ENCODE measurements around the gene AGPAT4. TPM values are rescaled to one million over a fixed set of nuclear protein-coding genes. Genes with fewer than 3 reads are reported as not detected.
"Not testable (repeated sequence)": the region's sequence is repeated elsewhere in the genome, so short reads cannot be mapped to it uniquely, and the experiment has no call there.

AGPAT4 gene
- polyA plus RNA-seq, 3 donors from 2014 or later: 14.4 to 16.6 (median 14.8) TPM

GRCh38 chr6:161195386-161195785 is 78.5 kb downstream of the AGPAT4 start:
- peaks cover 18 to 22% (median 21%) of the 10 kb centered on the region in 3 donors for H3K36me3 Mint-ChIP-seq
- H3K27ac Mint-ChIP-seq: no peak overlapping the region
- H3K4me3 Mint-ChIP-seq: no peak overlapping the region
- no peak for DNase-seq
- peaks cover 0 to 11% (median 2%) of the 10 kb centered on the region in 6 donors for H3K9me3 Mint-ChIP-seq
- peaks cover 6 to 8% of the 10 kb centered on the region in 2 donors for H3K4me1 Mint-ChIP-seq
- peaks cover 0 to 2% (median 0%) of the 10 kb centered on the region in 3 donors for H3K27me3 Mint-ChIP-seq (ENCODE audit: low read depth in 3 of 3)

DNA sequence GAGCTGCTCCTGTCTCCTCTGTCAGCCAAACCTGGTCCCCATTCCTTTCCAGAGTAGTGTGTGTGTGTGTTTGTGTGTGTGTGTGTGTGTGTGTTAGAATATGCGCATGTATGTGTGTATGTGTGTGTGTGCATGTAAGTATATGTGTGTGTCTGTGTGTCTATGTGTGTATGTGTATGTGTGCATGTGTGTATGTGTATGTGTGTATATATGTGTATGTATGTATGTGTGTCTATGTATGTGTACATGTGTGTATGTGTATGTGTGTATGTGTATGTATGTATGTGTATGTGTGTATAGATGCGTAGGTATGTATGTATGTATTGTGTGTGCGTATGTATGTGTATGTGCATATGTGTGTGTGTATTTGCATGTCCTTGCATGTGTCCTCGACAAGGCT is 79.5 kb downstream of the AGPAT4 start:
- Mint-ChIP-seq H3K9me3 (peaks cover 0 to 11% (median 2%) of the 10 kb centered on the region in 6 donors), H3K27me3 (ENCODE audit: low read depth in 3 of 3) (peaks cover 0 to 2% (median 0%) of the 10 kb centered on the region in 3 donors), H3K27ac (peak overlapping the region in 1 of 6 donors; percentile 9), H3K4me3 (no peak overlapping the region), H3K4me1 (peaks cover 6 to 7% of the 10 kb centered on the region in 2 donors), H3K36me3 (peaks cover 16 to 29% (median 18%) of the 10 kb centered on the region in 3 donors)
- no peak for DNase-seq

DNA sequence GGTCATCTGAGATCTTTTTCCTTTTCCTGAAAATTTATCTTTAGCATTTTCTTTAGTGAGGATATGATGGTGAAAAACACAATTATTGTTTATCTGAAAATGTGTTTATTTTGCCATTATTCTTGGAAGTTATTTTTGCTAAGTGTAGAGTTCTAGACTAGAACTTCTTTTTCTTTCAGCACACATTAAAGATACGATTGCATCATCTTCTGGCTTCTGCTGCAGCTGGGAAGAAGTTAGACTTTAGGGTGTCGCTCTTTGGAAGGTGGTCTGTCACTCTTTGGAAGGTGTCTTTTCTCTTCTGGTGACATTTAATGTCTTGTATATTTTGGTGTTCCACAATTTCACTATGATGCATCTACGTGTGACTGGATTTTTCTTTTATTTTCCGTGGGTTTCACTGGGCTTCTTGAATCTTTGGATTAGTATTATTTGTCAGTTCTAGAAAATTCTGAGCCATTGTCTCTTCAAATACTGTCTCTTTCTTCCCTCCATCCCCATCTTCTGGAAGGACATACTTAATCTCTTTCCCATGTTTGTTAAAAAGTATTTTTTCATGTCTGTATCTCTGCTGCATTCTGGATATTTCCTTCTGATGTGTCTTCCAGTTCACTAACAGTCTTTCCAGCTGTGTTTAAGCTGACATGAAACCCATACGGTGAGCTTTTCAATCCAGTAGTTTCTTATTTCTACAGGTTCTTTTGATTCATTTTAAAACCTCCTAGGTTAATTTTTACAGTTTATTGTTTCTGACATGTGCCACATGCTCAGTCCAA is 81.0 kb downstream of the AGPAT4 start:
- Mint-ChIP-seq H3K4me3 (no peak overlapping the region), H3K27ac (peak overlapping the region in 1 of 6 donors; percentile 30), H3K4me1 (peaks cover 6 to 7% of the 10 kb centered on the region in 2 donors), H3K27me3 (ENCODE audit: low read depth in 3 of 3) (peaks cover 0 to 2% (median 0%) of the 10 kb centered on the region in 3 donors), H3K9me3 (peaks cover 0 to 11% (median 2%) of the 10 kb centered on the region in 6 donors), H3K36me3 (peaks cover 16 to 29% (median 18%) of the 10 kb centered on the region in 3 donors)
- DNase-seq: no peak

GRCh38 chr6:161191671-161192070 is 82.2 kb downstream of the AGPAT4 start:
- DNase-seq: no peak
- H3K4me3 Mint-ChIP-seq: no peak overlapping the region
- no peak overlapping the region for H3K27ac Mint-ChIP-seq
- H3K27me3 Mint-ChIP-seq (ENCODE audit: low read depth in 3 of 3): peaks cover 0 to 2% (median 0%) of the 10 kb centered on the region in 3 donors
- H3K4me1 Mint-ChIP-seq: peaks cover 12 to 14% of the 10 kb centered on the region in 2 donors
- H3K9me3 Mint-ChIP-seq: peaks cover 0 to 11% (median 2%) of the 10 kb centered on the region in 6 donors
- peaks cover 17 to 35% (median 24%) of the 10 kb centered on the region in 3 donors for H3K36me3 Mint-ChIP-seq

GRCh38 chr6:161191007-161191406 is 82.9 kb downstream of the AGPAT4 start:
- H3K4me3 Mint-ChIP-seq: no peak overlapping the region
- H3K27ac Mint-ChIP-seq: peak overlapping the region in 1 of 6 donors; percentile 43
- peaks cover 0 to 11% (median 2%) of the 10 kb centered on the region in 6 donors for H3K9me3 Mint-ChIP-seq
- H3K4me1 Mint-ChIP-seq: peaks cover 18 to 21% of the 10 kb centered on the region in 2 donors
- H3K36me3 Mint-ChIP-seq: peaks cover 21 to 37% (median 27%) of the 10 kb centered on the region in 3 donors
- no peak for DNase-seq
- H3K27me3 Mint-ChIP-seq (ENCODE audit: low read depth in 3 of 3): peaks cover 0 to 2% (median 0%) of the 10 kb centered on the region in 3 donors

GRCh38 chr6:161189891-161190290 is 84.0 kb downstream of the AGPAT4 start:
- Mint-ChIP-seq H3K9me3 (peaks cover 0 to 11% (median 2%) of the 10 kb centered on the region in 6 donors), H3K27me3 (ENCODE audit: low read depth in 3 of 3) (peaks cover 0 to 2% (median 0%) of the 10 kb centered on the region in 3 donors), H3K4me1 (peaks cover 17 to 21% of the 10 kb centered on the region in 2 donors), H3K27ac (peak overlapping the region in 1 of 6 donors; percentile 15), H3K4me3 (no peak overlapping the region), H3K36me3 (peaks cover 26 to 40% (median 27%) of the 10 kb centered on the region in 3 donors)
- DNase-seq: no peak

DNA sequence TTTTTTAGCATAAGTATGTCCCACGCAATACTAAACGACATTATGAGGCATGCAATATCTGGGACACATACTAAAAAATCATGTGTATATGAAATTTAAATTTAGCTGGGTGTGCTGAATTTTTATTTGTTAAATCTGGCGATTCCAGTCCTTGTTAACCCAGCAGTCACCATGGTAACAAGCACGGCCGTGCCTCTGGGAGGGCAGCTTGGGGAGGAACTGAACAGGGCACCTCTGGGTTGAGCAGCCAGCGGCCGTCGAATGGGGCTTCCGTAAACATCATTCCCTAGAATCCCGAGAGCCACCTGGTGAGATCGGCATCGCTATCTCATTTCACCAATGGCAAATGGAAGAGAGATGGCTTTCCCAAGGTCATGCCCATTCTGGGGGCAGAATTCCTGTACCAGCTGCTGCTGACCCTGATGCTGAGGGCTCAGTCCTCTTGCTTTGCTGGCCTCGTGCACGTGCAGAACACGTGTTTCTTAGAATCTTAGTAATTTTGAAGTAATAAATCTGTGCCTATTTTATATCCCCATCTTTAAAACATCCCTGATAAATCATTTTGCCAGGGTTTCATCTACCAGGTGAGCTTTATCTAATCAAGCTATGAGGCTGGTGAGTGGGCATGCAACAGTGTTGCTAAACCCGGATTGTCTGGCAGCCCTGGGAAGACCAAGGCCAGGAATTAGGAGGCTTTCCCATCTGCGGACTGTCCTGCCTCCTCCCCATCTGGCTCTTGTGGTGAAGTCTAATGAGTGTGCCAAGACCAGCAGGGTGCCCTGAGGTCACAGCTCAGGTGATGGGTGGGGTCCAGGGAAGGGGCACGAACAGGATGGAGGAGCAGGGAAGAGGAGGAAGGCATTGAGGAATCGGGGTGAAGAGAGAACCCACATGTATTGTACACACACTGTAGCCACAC is 85.1 kb downstream of the AGPAT4 start:
- Mint-ChIP-seq H3K36me3 (peaks cover 27 to 42% (median 36%) of the 10 kb centered on the region in 3 donors), H3K9me3 (peaks cover 0 to 11% (median 2%) of the 10 kb centered on the region in 6 donors), H3K4me3 (no peak overlapping the region), H3K4me1 (peaks cover 20 to 21% of the 10 kb centered on the region in 2 donors), H3K27me3 (ENCODE audit: low read depth in 3 of 3) (peaks cover 0 to 2% (median 0%) of the 10 kb centered on the region in 3 donors), H3K27ac (no peak overlapping the region)
- DNase-seq: no peak

GRCh38 chr6:161186173-161186769 is 87.6 kb downstream of the AGPAT4 start:
- peak overlapping the region in 4 of 6 donors; percentile 16 to 81 (median 45) for H3K27ac Mint-ChIP-seq
- H3K4me3 Mint-ChIP-seq: peak overlapping the region; percentile 0 to 66 (median 30)
- H3K9me3 Mint-ChIP-seq: no peaks in the 10 kb centered on the region
- H3K27me3 Mint-ChIP-seq (ENCODE audit: low read depth in 3 of 3): no peaks in the 10 kb centered on the region
- peaks cover 15 to 32% (median 27%) of the 10 kb centered on the region in 3 donors for H3K36me3 Mint-ChIP-seq
- H3K4me1 Mint-ChIP-seq: peaks cover 23 to 24% of the 10 kb centered on the region in 2 donors
- peak in 2 of 3 donors; percentile 8 to 15 for DNase-seq

- H3K27me3 Mint-ChIP-seq (ENCODE audit: low read depth in 3 of 3): peaks cover 0 to 2% (median 0%) of the 10 kb centered on the region in 3 donors
- H3K36me3 Mint-ChIP-seq: peaks cover 20 to 33% (median 29%) of the 10 kb centered on the region in 3 donors
- no peak overlapping the region for H3K4me3 Mint-ChIP-seq
- H3K27ac Mint-ChIP-seq: no peak overlapping the region
- no peak for DNase-seq
- H3K4me1 Mint-ChIP-seq: peaks cover 21 to 24% of the 10 kb centered on the region in 2 donors
- H3K9me3 Mint-ChIP-seq: peaks cover 0 to 8% (median 2%) of the 10 kb centered on the region in 6 donors
Observed at GRCh38 chr6:161181121-161181520, 92.7 kb downstream of the AGPAT4 start.

DNA sequence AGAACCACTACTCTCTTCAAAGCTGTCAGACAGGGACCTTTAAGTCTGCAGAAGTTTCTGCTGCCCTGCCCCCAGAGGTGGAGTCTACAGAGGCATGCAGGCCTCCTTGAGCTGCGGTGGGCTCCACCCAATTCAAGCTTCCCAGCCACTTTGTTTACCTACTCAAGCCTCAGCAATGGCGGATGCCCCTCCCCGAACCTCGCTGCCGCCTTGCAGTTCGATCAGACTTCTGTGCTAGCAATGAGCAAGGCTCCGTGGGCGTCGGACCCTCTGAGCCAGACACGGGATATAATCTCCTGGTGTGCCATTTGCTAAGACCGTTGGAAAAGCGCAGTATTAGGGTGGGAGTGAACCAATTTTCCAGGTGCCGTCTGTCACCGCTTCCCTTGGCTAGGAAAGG is 95.7 kb downstream of the AGPAT4 start:
- H3K27me3 Mint-ChIP-seq (ENCODE audit: low read depth in 3 of 3); H3K4me3 Mint-ChIP-seq; DNase-seq; H3K9me3 Mint-ChIP-seq; H3K27ac Mint-ChIP-seq: not testable (repeated sequence)
- peaks cover 18 to 19% of the 10 kb centered on the region in 2 donors for H3K4me1 Mint-ChIP-seq
- peaks cover 11 to 23% (median 20%) of the 10 kb centered on the region in 3 donors for H3K36me3 Mint-ChIP-seq

- not testable (repeated sequence) for H3K9me3 Mint-ChIP-seq; H3K4me3 Mint-ChIP-seq; H3K27ac Mint-ChIP-seq; DNase-seq; H3K27me3 Mint-ChIP-seq (ENCODE audit: low read depth in 3 of 3)
- peaks cover 15 to 16% of the 10 kb centered on the region in 2 donors for H3K4me1 Mint-ChIP-seq
- H3K36me3 Mint-ChIP-seq: peaks cover 11 to 24% (median 20%) of the 10 kb centered on the region in 3 donors
Observed at GRCh38 chr6:161176428-161176827, 97.4 kb downstream of the AGPAT4 start.

- not testable (repeated sequence) for DNase-seq, H3K4me3 Mint-ChIP-seq, H3K9me3 Mint-ChIP-seq, H3K27ac Mint-ChIP-seq
- Mint-ChIP-seq H3K27me3 (ENCODE audit: low read depth in 3 of 3) (peaks cover 0 to 10% (median 0%) of the 10 kb centered on the region in 3 donors), H3K36me3 (peaks cover 16 to 27% (median 17%) of the 10 kb centered on the region in 3 donors), H3K4me1 (peaks cover 31 to 35% of the 10 kb centered on the region in 2 donors)
Observed at GRCh38 chr6:161172769-161173168, 101.1 kb downstream of the AGPAT4 start.

DNA sequence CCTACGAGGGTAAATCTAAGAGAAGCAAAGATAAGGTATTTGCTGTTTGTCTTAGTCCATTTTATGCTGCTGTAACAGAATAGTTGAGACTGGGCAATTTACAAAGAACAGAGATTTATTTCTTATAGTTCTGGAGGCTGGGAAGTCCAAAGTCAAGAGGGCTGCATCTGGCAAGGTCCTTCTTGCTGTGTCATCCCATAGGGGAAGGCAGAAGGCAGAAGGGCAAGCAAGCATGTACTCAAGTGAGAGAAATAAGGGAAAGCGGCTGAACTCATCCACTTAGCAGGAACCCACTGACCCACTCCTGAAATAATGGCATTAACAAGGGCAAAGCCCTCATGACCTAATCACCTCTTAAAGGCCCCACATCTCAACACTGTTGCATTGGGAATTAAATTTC is 102.7 kb downstream of the AGPAT4 start:
- Mint-ChIP-seq H3K9me3 (peaks cover 0 to 5% (median 0%) of the 10 kb centered on the region in 6 donors), H3K27me3 (ENCODE audit: low read depth in 3 of 3) (peaks cover 0 to 10% (median 0%) of the 10 kb centered on the region in 3 donors), H3K27ac (peak overlapping the region in 1 of 6 donors; percentile 17), H3K4me1 (peaks cover 31 to 37% of the 10 kb centered on the region in 2 donors), H3K4me3 (no peak overlapping the region), H3K36me3 (peaks cover 10 to 18% (median 14%) of the 10 kb centered on the region in 3 donors)
- no peak for DNase-seq

Measured in immature natural killer cell (primary cell).